HG03025 (cell line): ENCODE results near the gene PPIF.

Experiments
- ATAC-seq: cut with Tn5 transposase; IDR thresholded peaks from one replicate; pipeline ENCODE4 v1.9.1; 2021; ENCODE audit warnings: mild to moderate bottlenecking, moderate library complexity; ENCODE audit not compliant: unreplicated experiment, low FRiP score

The PPIF gene

GRCh38 chr10:79313320-79313719, 33.9 kb upstream of the PPIF start:
- ATAC-seq = no peak

GRCh38 chr10:79313911-79314439, 33.3 kb upstream of the PPIF start:
- ATAC-seq = no peak

GRCh38 chr10:79314761-79315601, 32.3 kb upstream of the PPIF start:
- ATAC-seq = no peak

GRCh38 chr10:79315602-79315920, 31.7 kb upstream of the PPIF start:
- ATAC-seq = no peak

- peak; percentile 15 for ATAC-seq
Observed at GRCh38 chr10:79316671-79317431, 30.4 kb upstream of the PPIF start.

GRCh38 chr10:79318369-79318768, 28.9 kb upstream of the PPIF start:
- ATAC-seq = no peak

- ATAC-seq = no peak
Observed at GRCh38 chr10:79319115-79319771, 28.0 kb upstream of the PPIF start.

GRCh38 chr10:79320316-79320715, 27.0 kb upstream of the PPIF start:
- no peak for ATAC-seq

GRCh38 chr10:79320820-79321493, 26.3 kb upstream of the PPIF start:
- no peak for ATAC-seq

- ATAC-seq = no peak
Observed at GRCh38 chr10:79321494-79321882, 25.8 kb upstream of the PPIF start.

GRCh38 chr10:79321951-79322350, 25.3 kb upstream of the PPIF start:
- ATAC-seq = no peak

- ATAC-seq = peak; percentile 44
Observed at GRCh38 chr10:79322616-79323543, 24.4 kb upstream of the PPIF start.

GRCh38 chr10:79323602-79324001, 23.7 kb upstream of the PPIF start:
- no peak for ATAC-seq

- ATAC-seq = no peak
Observed at GRCh38 chr10:79324032-79324695, 23.1 kb upstream of the PPIF start.

GRCh38 chr10:79326361-79327089, 20.7 kb upstream of the PPIF start:
- no peak for ATAC-seq

- no peak for ATAC-seq
Observed at GRCh38 chr10:79327090-79327457, 20.2 kb upstream of the PPIF start.

- no peak for ATAC-seq
Observed at GRCh38 chr10:79328147-79328701, 19.0 kb upstream of the PPIF start.
